WERI-Rb-1 (cell line): ENCODE measurements around the gene HIVEP2.

Source experiments
- DNase-seq: peaks from one replicate; pipeline ENCODE4 v3.0.0-alpha.2; 2020
- H3K27ac ChIP-seq: fragments of 250-450 bp; sonication (Bioruptor Pico); 2 replicates; pipeline ENCODE4 v1.5.1; 2020; ENCODE audit warnings: mild to moderate bottlenecking, moderate library complexity
- H3K27me3 ChIP-seq: fragments of 250-450 bp; sonication (Bioruptor Pico); 2 replicates; pipeline ENCODE4 v1.5.1; 2021; ENCODE audit warnings: mild to moderate bottlenecking, low read depth, moderate library complexity; ENCODE audit not compliant: insufficient read depth, severe bottlenecking
- H3K36me3 ChIP-seq: fragments of 250-450 bp; sonication (Bioruptor Pico); 2 replicates; pipeline ENCODE4 v1.5.1; 2020; ENCODE audit warnings: mild to moderate bottlenecking, moderate library complexity
- H3K4me3 ChIP-seq: 2 replicates; pipeline ENCODE4 v1.5.1; 2011; ENCODE audit warnings: low read depth, mild to moderate bottlenecking, control low read depth, low read length
- H3K9me3 ChIP-seq: fragments of 250-450 bp; sonication (Bioruptor Pico); 2 replicates; pipeline ENCODE4 v1.5.1; 2021; ENCODE audit warnings: mild to moderate bottlenecking, moderate library complexity; ENCODE audit not compliant: severe bottlenecking
- CTCF ChIP-seq: IDR thresholded peaks from 2 replicates; pipeline ENCODE4 v1.5.1; 2011; ENCODE audit warnings: low read depth, mild to moderate bottlenecking, control low read depth, inconsistent platforms, low read length

The HIVEP2 gene

GRCh38 chr6:142804490-142804889 is 140.5 kb downstream of the HIVEP2 start:
- Histone ChIP-seq H3K4me3 (no peak overlapping the region), H3K36me3 (no peaks in the 10 kb centered on the region), H3K27ac (no peak overlapping the region), H3K27me3 (no peaks in the 10 kb centered on the region), H3K9me3 (no peaks in the 10 kb centered on the region)
- TF ChIP-seq CTCF = no peak
- DNase-seq = no peak

GRCh38 chr6:142803495-142804058 is 141.4 kb downstream of the HIVEP2 start:
- Histone ChIP-seq H3K36me3 (no peaks in the 10 kb centered on the region), H3K27me3 (no peaks in the 10 kb centered on the region), H3K4me3 (no peak overlapping the region), H3K27ac (no peak overlapping the region), H3K9me3 (no peaks in the 10 kb centered on the region)
- TF ChIP-seq CTCF = no peak
- no peak for DNase-seq

DNA sequence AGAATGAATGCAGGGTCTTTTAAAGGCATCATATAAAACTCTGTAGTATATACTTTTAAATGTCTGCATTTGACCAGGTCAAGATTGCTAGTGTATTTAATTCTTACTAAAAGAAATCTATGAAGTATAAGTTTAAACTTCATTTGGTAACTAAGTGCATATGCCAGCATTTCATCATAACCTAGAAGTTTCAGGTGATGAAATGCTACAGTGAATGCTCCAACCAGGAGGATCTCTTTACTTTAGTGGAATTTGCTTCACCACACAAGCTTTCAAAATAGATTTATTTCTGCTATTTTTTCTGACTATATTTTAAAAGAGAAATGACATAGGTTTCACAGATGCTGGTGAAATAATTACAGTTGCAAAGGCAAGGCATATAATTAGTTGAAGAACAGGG is 141.9 kb downstream of the HIVEP2 start:
- no peaks in the 10 kb centered on the region for H3K27me3 ChIP-seq
- no peak overlapping the region for H3K4me3 ChIP-seq
- no peaks in the 10 kb centered on the region for H3K36me3 ChIP-seq
- H3K9me3 ChIP-seq = no peaks in the 10 kb centered on the region
- DNase-seq = no peak
- TF ChIP-seq CTCF = no peak
- no peak overlapping the region for H3K27ac ChIP-seq

GRCh38 chr6:142802124-142802523 is 142.9 kb downstream of the HIVEP2 start:
- H3K36me3 ChIP-seq = no peaks in the 10 kb centered on the region
- DNase-seq = no peak
- H3K27ac ChIP-seq = no peak overlapping the region
- no peaks in the 10 kb centered on the region for H3K9me3 ChIP-seq
- H3K27me3 ChIP-seq = no peaks in the 10 kb centered on the region
- TF ChIP-seq CTCF = no peak
- no peak overlapping the region for H3K4me3 ChIP-seq

DNA sequence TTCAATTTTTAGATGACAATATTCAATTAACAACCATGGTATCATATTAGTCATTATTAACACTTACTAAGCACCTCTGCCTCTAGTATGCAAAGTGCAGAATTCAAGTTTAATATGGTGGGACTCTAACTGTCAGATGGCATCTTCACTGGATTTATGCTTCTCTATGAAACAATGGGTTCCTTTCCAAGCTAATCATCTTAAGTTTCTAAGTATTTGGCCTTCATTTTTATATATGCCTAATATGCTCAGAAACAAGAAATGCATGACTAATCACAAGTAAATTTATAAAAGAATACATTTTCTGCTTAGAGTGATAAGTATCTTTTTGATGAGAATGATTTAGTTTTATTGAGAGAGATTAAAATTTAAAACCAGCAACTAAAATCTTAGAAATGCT is 144.7 kb downstream of the HIVEP2 start:
- no peak for TF ChIP-seq CTCF
- no peaks in the 10 kb centered on the region for H3K27me3 ChIP-seq
- H3K36me3 ChIP-seq = no peaks in the 10 kb centered on the region
- H3K9me3 ChIP-seq = no peaks in the 10 kb centered on the region
- H3K4me3 ChIP-seq = no peak overlapping the region
- no peak for DNase-seq
- no peak overlapping the region for H3K27ac ChIP-seq

GRCh38 chr6:142799639-142800038 is 145.3 kb downstream of the HIVEP2 start:
- no peak for DNase-seq
- no peak overlapping the region for H3K4me3 ChIP-seq
- no peaks in the 10 kb centered on the region for H3K27me3 ChIP-seq
- no peaks in the 10 kb centered on the region for H3K9me3 ChIP-seq
- TF ChIP-seq CTCF = no peak
- no peak overlapping the region for H3K27ac ChIP-seq
- H3K36me3 ChIP-seq = no peaks in the 10 kb centered on the region
